K562 (cell line): Measurements from ENCODE around the gene SDHC. TPM values are rescaled to one million over a fixed set of nuclear protein-coding genes. Genes with fewer than 3 reads are reported as not detected.

Experiments used
- ATF6 ChIP-seq: sonication (generic); formaldehyde crosslinking; IDR thresholded peaks from 2 replicates; pipeline ENCODE4 v1.4.0; 2020; ENCODE audit warnings: mild to moderate bottlenecking, missing genetic modification reagents
- CXXC5 ChIP-seq: fragments of 250-450 bp; sonication (Bioruptor Pico); IDR thresholded peaks from 2 replicates; pipeline ENCODE4 v1.8.0; 2022; ENCODE audit warnings: inconsistent platforms, mild to moderate bottlenecking, moderate library complexity
- EHMT2 ChIP-seq: fragments of 450-650 bp; IDR thresholded peaks from 2 replicates; pipeline ENCODE4 v1.6.1; 2018; ENCODE audit warnings: antibody characterized with exemption
- ELK1 ChIP-seq: sonication (generic); formaldehyde crosslinking; IDR thresholded peaks from 2 replicates; pipeline ENCODE4 v1.8.1; 2022; ENCODE audit warnings: missing genetic modification reagents
- ETS1 ChIP-seq: conservative IDR thresholded peaks from 2 replicates; pipeline ENCODE4 v1.6.1; 2011; ENCODE audit warnings: low read depth, mild to moderate bottlenecking, low read length; ENCODE audit not compliant: control insufficient read depth
- PRDM10 ChIP-seq: fragments of 450-650 bp; IDR thresholded peaks from 2 replicates; pipeline ENCODE4 v1.6.1; 2018; ENCODE audit not compliant: partially characterized antibody
- TAF1 ChIP-seq: IDR thresholded peaks from 2 replicates; pipeline ENCODE4 v1.6.1; 2011; ENCODE audit warnings: mild to moderate bottlenecking, low read length, moderate library complexity; ENCODE audit not compliant: insufficient read depth, control insufficient read depth, severe bottlenecking; ENCODE audit errors: extremely low read depth
- TAF15 ChIP-seq: fragments of 200-400 bp; formaldehyde crosslinking; IDR thresholded peaks from 2 replicates; pipeline ENCODE4 v1.6.1; 2017; ENCODE audit warnings: mild to moderate bottlenecking, low read depth, low read length, moderate library complexity
- THAP12 ChIP-seq: fragments of 250-450 bp; sonication (Bioruptor Pico); IDR thresholded peaks from 2 replicates; pipeline ENCODE4 v1.9.0; 2021; ENCODE audit warnings: mild to moderate bottlenecking, inconsistent platforms
- USF2 ChIP-seq: sonication (generic); formaldehyde crosslinking; IDR thresholded peaks from 2 replicates; pipeline ENCODE4 v1.5.0; 2020; ENCODE audit warnings: missing genetic modification reagents
- XRCC3 ChIP-seq: fragments of 450-650 bp; IDR thresholded peaks from 2 replicates; pipeline ENCODE4 v1.6.1; 2017; ENCODE audit warnings: mild to moderate bottlenecking, moderate library complexity
- ZNF316 ChIP-seq: fragments of 450-650 bp; IDR thresholded peaks from 2 replicates; pipeline ENCODE4 v1.6.1; 2016
- polyA plus RNA-seq, 8 experiments: library from polyadenylated mRNA; depleted of rRNA in 4 of 8; stranded (reverse) in 5 of 8; unstranded in 3 of 8; fragments of >200 nt; fragmentation: Nextera tagmentation in 2 of 8; fragmentation: Illumina TruSeq in 1 of 8; extraction: Ambion mirVana in 2 of 8; extraction: Trizol in 1 of 8; gene quantifications; 2 replicates each; pipeline versions ENCODE4 v1.2.1 to v1.2.3, GENCODE V29; 2011 to 2014; ENCODE audit warnings: inconsistent platforms in 1 of 8, missing spikeins in 1 of 8
- total RNA-seq, 7 experiments: library from RNA; depleted of rRNA in 6 of 7; stranded (reverse); fragments of >200 nt in 6 of 7; fragmentation: Illumina TruSeq in 2 of 7; extraction: Trizol in 2 of 7; gene quantifications; 2 replicates each; pipeline versions ENCODE4 v1.2.1 to v1.2.3, GENCODE V29; 2011 to 2021; ENCODE audit warnings: low replicate concordance in 1 of 7

Gene SDHC
- total and polyA plus RNA-seq, 9 of the 15 experiments (the other 6 are each of a cell fraction or from before 2014, with no cell fraction given), result 7.7 to 309 (median 174) TPM

- TF ChIP-seq PRDM10 (no peak), TAF1 (peak; percentile 39), THAP12 (CRISPR knock-in tag) (no peak), ZNF316 (peak; percentile 89), CXXC5 (peak; percentile 37), XRCC3 (no peak), ELK1 (no peak), ETS1 (no peak), ATF6 (CRISPR knock-in tag) (no peak), USF2 (CRISPR knock-in tag) (no peak), TAF15 (no peak), EHMT2 (no peak)
These were observed 6.9 kb upstream of the SDHC start (continued) for GRCh38 chr1:161307230-161307768.
